Epithelial cell of proximal tubule (primary cell): ENCODE measurements around the gene BUB1B. TPM values are rescaled to one million over a fixed set of nuclear protein-coding genes. Genes with fewer than 3 reads are reported as not detected.

ENCODE experiments used
- DNase-seq: peaks from one replicate; pipeline ENCODE4 v3.0.0-alpha.2; 2011; ENCODE audit warnings: low read depth
- H3K4me3 ChIP-seq: 2 replicates; pipeline ENCODE4 v1.5.1; 2011; ENCODE audit warnings: low read depth, mild to moderate bottlenecking, low read length
- CTCF ChIP-seq: conservative IDR thresholded peaks from 2 replicates; pipeline ENCODE4 v1.5.1; 2012; ENCODE audit warnings: low read depth, mild to moderate bottlenecking, low read length
- total RNA-seq: library from RNA; depleted of rRNA; stranded (reverse); fragments of >200 nt; gene quantifications from 2 replicates; pipeline ENCODE4 v1.2.3, GENCODE V29; 2015

BUB1B gene
- total RNA-seq, 1 donor from 2014 or later: 86.4 TPM

- DNase-seq: no peak
- peak within 1 kb of the TSS; percentile 36 for H3K4me3 ChIP-seq
- no peak for TF ChIP-seq CTCF
These were observed 77.9 kb downstream of the BUB1B start, which contains the start of gene PAK6 for GRCh38 chr15:40238532-40239403. Gene PAK6, plus strand, starts transcription at chr15:40239063. Its CDS starts 25,723 bp downstream, at chr15:40264786.

GRCh38 chr15:40239404-40239692 is 78.5 kb downstream of the BUB1B start:
- TF ChIP-seq CTCF: no peak
- DNase-seq: no peak
- peak overlapping the region; percentile 36 for H3K4me3 ChIP-seq

GRCh38 chr15:40239693-40240618 is 79.1 kb downstream of the BUB1B start:
- DNase-seq: no peak
- no peak for TF ChIP-seq CTCF
- H3K4me3 ChIP-seq: no peak overlapping the region

GRCh38 chr15:40240619-40241221 is 79.9 kb downstream of the BUB1B start:
- H3K4me3 ChIP-seq: peak overlapping the region; percentile 6
- TF ChIP-seq CTCF: no peak
- no peak for DNase-seq

- TF ChIP-seq CTCF: no peak
- no peak for DNase-seq
- H3K4me3 ChIP-seq: no peak overlapping the region
These were observed 80.7 kb downstream of the BUB1B start for GRCh38 chr15:40241269-40242212.

GRCh38 chr15:40242213-40242599 is 81.3 kb downstream of the BUB1B start:
- TF ChIP-seq CTCF: no peak
- H3K4me3 ChIP-seq: no peak overlapping the region
- no peak for DNase-seq
